OCI-LY7 (cell line): ENCODE measurements around the gene PATJ. TPM values are rescaled to one million over a fixed set of nuclear protein-coding genes. Genes with fewer than 3 reads are reported as not detected.
"Not testable (repeated sequence)": the region's sequence is repeated elsewhere in the genome, so short reads cannot be mapped to it uniquely, and the experiment has no call there.

Experiments used
- BruUV-seq: library from RNA; stranded (reverse); fragments of 400-500 nt; replicated peaks from 2 replicates; lab custom pipeline; 2021; lab: Mats Ljungman, UMichigan
- CTCF ChIA-PET: fragments of 300-600 bp; sonication (Branson Sonifier 250); formaldehyde crosslinking; loops from one replicate; lab custom pipeline; 2022; ENCODE audit warnings: antibody characterized with exemption; ENCODE audit not compliant: unreplicated experiment; lab: Charles Lee
- POLR2A ChIA-PET: fragments of 300-600 bp; sonication (Branson Sonifier 250); formaldehyde crosslinking; loops from one replicate; lab custom pipeline; 2022; ENCODE audit warnings: antibody characterized with exemption; lab: Charles Lee
- DNase-seq: peaks from one replicate; pipeline ENCODE4 v3.0.0-alpha.2; 2015; ENCODE audit warnings: low spot score
- H2AFZ ChIP-seq: fragments of 200-600 bp; sonication (generic), shearing (Covaris generic); 2 replicates; pipeline ENCODE4 v1.6.1; 2014; ENCODE audit warnings: mild to moderate bottlenecking, antibody characterized with exemption, low read length, moderate library complexity
- H3K27ac ChIP-seq: fragments of 200-600 bp; sonication (generic); 2 replicates; pipeline ENCODE4 v1.5.1; 2014; ENCODE audit warnings: mixed run types, low read depth, mild to moderate bottlenecking, moderate library complexity, low read length, inconsistent platforms; ENCODE audit not compliant: poor library complexity, severe bottlenecking
- H3K36me3 ChIP-seq: fragments of 200-600 bp; sonication (generic); 2 replicates; pipeline ENCODE4 v1.6.1; 2014; ENCODE audit warnings: mild to moderate bottlenecking, antibody characterized with exemption, low read length, moderate library complexity, mixed read lengths; ENCODE audit not compliant: insufficient read depth
- H3K4me1 ChIP-seq: fragments of 200-600 bp; sonication (generic); 2 replicates; pipeline ENCODE4 v1.5.1; 2014; ENCODE audit warnings: mild to moderate bottlenecking, low read length; ENCODE audit not compliant: insufficient read depth, poor library complexity, severe bottlenecking
- H3K4me2 ChIP-seq: fragments of 200-600 bp; sonication (generic); 2 replicates; pipeline ENCODE4 v1.6.1; 2014; ENCODE audit warnings: mild to moderate bottlenecking, low read length
- H3K4me3 ChIP-seq: fragments of 200-600 bp; sonication (generic); 2 replicates; pipeline ENCODE4 v1.5.1; 2014; ENCODE audit warnings: mild to moderate bottlenecking, low read depth, low read length; ENCODE audit not compliant: poor library complexity, severe bottlenecking
- H3K79me2 ChIP-seq: fragments of 200-600 bp; sonication (generic); 2 replicates; pipeline ENCODE4 v1.6.1; 2016; ENCODE audit warnings: low read depth, mild to moderate bottlenecking, low read length, moderate library complexity, mixed read lengths; ENCODE audit not compliant: insufficient read depth
- H3K9me2 ChIP-seq: fragments of 200-600 bp; sonication (generic); 2 replicates; pipeline ENCODE4 v1.6.1; 2016; ENCODE audit warnings: mild to moderate bottlenecking, low read length, mixed read lengths; ENCODE audit not compliant: insufficient read depth
- H3K9me3 ChIP-seq: fragments of 200-600 bp; sonication (generic); 2 replicates; pipeline ENCODE4 v1.6.1; 2014; ENCODE audit warnings: mild to moderate bottlenecking, mixed run types, low read length, mixed read lengths
- H4K20me1 ChIP-seq: fragments of 200-600 bp; sonication (generic); 2 replicates; pipeline ENCODE4 v1.6.1; 2014; ENCODE audit warnings: mild to moderate bottlenecking, antibody characterized with exemption, low read length, moderate library complexity, mixed read lengths; ENCODE audit not compliant: insufficient read depth
- EZH2phosphoT487 ChIP-seq: fragments of 200-600 bp; sonication (generic); IDR thresholded peaks from 2 replicates; pipeline ENCODE4 v1.6.1; 2018; ENCODE audit warnings: low read depth, borderline replicate concordance, mild to moderate bottlenecking, mixed run types, antibody characterized with exemption, low read length, moderate library complexity, mixed read lengths
- intact Hi-C: fragments of 100-400 bp; cut with micrococcal nuclease; formaldehyde crosslinking; loops from one replicate; pipeline ENCODE4 v1.10.0; 2022; ENCODE audit not compliant: unreplicated experiment
- total RNA-seq, 2 experiments: library from RNA; depleted of rRNA in 1 of 2; stranded (reverse); fragments of >200 nt in 1 of 2; shearing (Covaris generic) in 1 of 2; gene quantifications; 2 replicates each; pipeline ENCODE4 v1.2.3, GENCODE V29; 2014 to 2022
- TF ChIP-seq, protein P1 (sequence below): fragments of 200-600 bp; sonication (generic); conservative IDR thresholded peaks from 2 replicates; pipeline ENCODE4 v1.5.1; 2014; ENCODE audit warnings: mild to moderate bottlenecking, antibody characterized with exemption, low read length, moderate library complexity, mixed read lengths

The PATJ gene
- total RNA-seq, 2 experiments from 2014 or later = 0.95 to 4.0 TPM

- BruUV-seq = no TSS peak
- Histone ChIP-seq H3K9me2 (no peaks in the 10 kb centered on the region), H3K36me3 (peaks cover 7% of the 10 kb centered on the region), H3K79me2 (peaks cover 29% of the 10 kb centered on the region), H3K4me2 (no peak overlapping the region), H2AFZ (no peak overlapping the region), H3K27ac (no peak overlapping the region), H3K4me3 (no peak overlapping the region), H3K9me3 (no peaks in the 10 kb centered on the region), H4K20me1 (no peaks in the 10 kb centered on the region), H3K4me1 (peaks cover 25% of the 10 kb centered on the region)
- POLR2A ChIA-PET = interaction anchor here (0.6 kb wide), 1 partner anchor 10 kb away, joined by 3 read pairs; no protein-coding TSS in a partner anchor
- CTCF ChIA-PET = no interaction called here
- intact Hi-C loops = loop anchor here (10.0 kb wide), 1 partner anchor 1797 kb away; the partner anchor contains the start of genes EFCAB7 and ITGB3BP
- no peak for DNase-seq
- TF ChIP-seq, protein P1, sequence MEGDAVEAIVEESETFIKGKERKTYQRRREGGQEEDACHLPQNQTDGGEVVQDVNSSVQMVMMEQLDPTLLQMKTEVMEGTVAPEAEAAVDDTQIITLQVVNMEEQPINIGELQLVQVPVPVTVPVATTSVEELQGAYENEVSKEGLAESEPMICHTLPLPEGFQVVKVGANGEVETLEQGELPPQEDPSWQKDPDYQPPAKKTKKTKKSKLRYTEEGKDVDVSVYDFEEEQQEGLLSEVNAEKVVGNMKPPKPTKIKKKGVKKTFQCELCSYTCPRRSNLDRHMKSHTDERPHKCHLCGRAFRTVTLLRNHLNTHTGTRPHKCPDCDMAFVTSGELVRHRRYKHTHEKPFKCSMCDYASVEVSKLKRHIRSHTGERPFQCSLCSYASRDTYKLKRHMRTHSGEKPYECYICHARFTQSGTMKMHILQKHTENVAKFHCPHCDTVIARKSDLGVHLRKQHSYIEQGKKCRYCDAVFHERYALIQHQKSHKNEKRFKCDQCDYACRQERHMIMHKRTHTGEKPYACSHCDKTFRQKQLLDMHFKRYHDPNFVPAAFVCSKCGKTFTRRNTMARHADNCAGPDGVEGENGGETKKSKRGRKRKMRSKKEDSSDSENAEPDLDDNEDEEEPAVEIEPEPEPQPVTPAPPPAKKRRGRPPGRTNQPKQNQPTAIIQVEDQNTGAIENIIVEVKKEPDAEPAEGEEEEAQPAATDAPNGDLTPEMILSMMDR = no peak
- TF ChIP-seq EZH2phosphoT487 = no peak
These were observed 14.7 kb upstream of the PATJ start for GRCh38 chr1:61727544-61727943.

DNA sequence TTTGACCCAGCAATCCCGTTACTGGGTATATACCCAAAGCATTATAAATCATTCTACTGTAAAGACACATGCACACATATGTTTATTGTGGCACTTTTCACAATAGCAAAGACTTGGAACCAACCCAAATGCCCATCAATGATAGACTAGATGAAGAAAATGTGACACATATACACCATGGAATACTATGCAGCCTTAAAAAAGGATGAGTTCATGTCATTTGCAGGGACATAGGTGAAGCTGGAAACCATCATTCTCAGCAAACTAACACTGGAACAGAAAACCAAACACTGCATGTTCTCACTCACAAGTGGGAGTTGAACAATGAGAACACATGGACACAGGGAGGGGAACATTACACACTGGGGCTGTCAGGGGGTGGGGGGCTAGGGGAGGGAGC, 11.6 kb upstream of the PATJ start:
- H3K36me3 ChIP-seq, H3K27ac ChIP-seq, DNase-seq, H4K20me1 ChIP-seq, BruUV-seq, H3K9me3 ChIP-seq, H2AFZ ChIP-seq, H3K79me2 ChIP-seq, H3K9me2 ChIP-seq, H3K4me3 ChIP-seq, CTCF ChIA-PET, H3K4me2 ChIP-seq: not testable (repeated sequence)
- POLR2A ChIA-PET = interaction anchor here (0.6 kb wide), 1 partner anchor 9 kb away, joined by 5 read pairs; no protein-coding TSS in a partner anchor
- intact Hi-C loops = loop anchor here (5.0 kb wide), 1 partner anchor 707 kb away; the partner anchor contains the start of gene USP1
- peaks cover 28% of the 10 kb centered on the region for H3K4me1 ChIP-seq

- DNase-seq = no peak
- no peak for TF ChIP-seq EZH2phosphoT487
- TF ChIP-seq, protein P1 = no peak
- H2AFZ ChIP-seq = peak overlapping the region; percentile 78; the same call in 1 of the 2 replicates
- H3K9me3 ChIP-seq = no peaks in the 10 kb centered on the region
- no peaks in the 10 kb centered on the region for H4K20me1 ChIP-seq
- BruUV-seq = no TSS peak
- ChIA-PET CTCF (no interaction called here), POLR2A (no interaction called here)
- peaks cover 26% of the 10 kb centered on the region for H3K4me1 ChIP-seq
- no peak overlapping the region for H3K27ac ChIP-seq
- H3K4me2 ChIP-seq = no peak overlapping the region
- H3K9me2 ChIP-seq = no peaks in the 10 kb centered on the region
- intact Hi-C loops = loop anchor here (5.0 kb wide), 1 partner anchor 705 kb away; the partner anchor contains the start of gene USP1
- no peak overlapping the region for H3K4me3 ChIP-seq
- no peaks in the 10 kb centered on the region for H3K36me3 ChIP-seq
- H3K79me2 ChIP-seq = no peaks in the 10 kb centered on the region
These were observed 9.6 kb upstream of the PATJ start for GRCh38 chr1:61732726-61733125.
